ENCODE results near the gene UFSP2.

The UFSP2 gene

GRCh38 chr4:185404031-185404430 is 21.7 kb downstream of the UFSP2 start:
- DNase-seq (ENCODE audit: low read depth in 1 of 2, low spot score in 1 of 2), result no peak
- Histone ChIP-seq H3K4me3 (replicated peaks; ENCODE audit: insufficient read depth, low read length) (no peak overlapping the region), H3K27ac (replicated peaks) (no peak overlapping the region), H3K27me3 (ENCODE audit: insufficient read depth, poor library complexity, severe bottlenecking) (no peaks in the 10 kb centered on the region)
- TF ChIP-seq REST (IDR thresholded peaks at IDR 0.05; ENCODE audit: insufficient replicate concordance, low read depth), result no peak
- TF ChIP-seq SPI1 (IDR thresholded peaks at IDR 0.05; ENCODE audit: borderline replicate concordance, low read depth), result no peak
- no peak for TF ChIP-seq GABPA (IDR thresholded peaks at IDR 0.05; ENCODE audit: low read depth)
- no peak for TF ChIP-seq CTCF (IDR thresholded peaks at IDR 0.05; ENCODE audit: insufficient read depth, low read length)
- no peak for TF ChIP-seq POLR2AphosphoS5 (IDR thresholded peaks at IDR 0.05; ENCODE audit: low read depth)

GRCh38 chr4:185399466-185399865 is 26.3 kb downstream of the UFSP2 start:
- TF ChIP-seq POLR2AphosphoS5 (IDR thresholded peaks at IDR 0.05; ENCODE audit: low read depth), result no peak
- no peak for TF ChIP-seq GABPA (IDR thresholded peaks at IDR 0.05; ENCODE audit: low read depth)
- no peak for TF ChIP-seq REST (IDR thresholded peaks at IDR 0.05; ENCODE audit: insufficient replicate concordance, low read depth)
- no peak for TF ChIP-seq CTCF (IDR thresholded peaks at IDR 0.05; ENCODE audit: insufficient read depth, low read length)
- TF ChIP-seq SPI1 (IDR thresholded peaks at IDR 0.05; ENCODE audit: borderline replicate concordance, low read depth), result no peak
- no peak for DNase-seq (ENCODE audit: low read depth in 1 of 2, low spot score in 1 of 2)
- H3K27me3 ChIP-seq (ENCODE audit: insufficient read depth, poor library complexity, severe bottlenecking), result no peaks in the 10 kb centered on the region
- no peak overlapping the region for H3K27ac ChIP-seq (replicated peaks)
- H3K4me3 ChIP-seq (replicated peaks; ENCODE audit: insufficient read depth, low read length), result no peak overlapping the region

- TF ChIP-seq SPI1 (IDR thresholded peaks at IDR 0.05; ENCODE audit: borderline replicate concordance, low read depth) (no peak), CTCF (IDR thresholded peaks at IDR 0.05; ENCODE audit: insufficient read depth, low read length) (no peak), GABPA (IDR thresholded peaks at IDR 0.05; ENCODE audit: low read depth) (no peak), POLR2AphosphoS5 (IDR thresholded peaks at IDR 0.05; ENCODE audit: low read depth) (no peak), REST (IDR thresholded peaks at IDR 0.05; ENCODE audit: insufficient replicate concordance, low read depth) (no peak)
- Histone ChIP-seq H3K27me3 (ENCODE audit: insufficient read depth, poor library complexity, severe bottlenecking) (no peaks in the 10 kb centered on the region), H3K4me3 (replicated peaks; ENCODE audit: insufficient read depth, low read length) (no peak overlapping the region), H3K27ac (replicated peaks) (no peak overlapping the region)
- DNase-seq (ENCODE audit: low read depth in 1 of 2, low spot score in 1 of 2), result no peak
Measured at GRCh38 chr4:185398618-185399017, 27.1 kb downstream of the UFSP2 start.
